Mesothelial cell of epicardium (in vitro differentiated cells): Measurements from ENCODE around the gene ARPC1A. TPM values are rescaled to one million over a fixed set of nuclear protein-coding genes. Genes with fewer than 3 reads are reported as not detected.

ENCODE experiments used
- DNase-seq, 2 experiments: peaks; one replicate each; pipeline ENCODE4 v3.0.0; 2021; ENCODE audit warnings: low spot score in 2 of 2; ENCODE audit not compliant: unreplicated experiment in 2 of 2
- H3K27ac Mint-ChIP-seq: 2 replicates; pipeline ENCODE4 v1.8.0; 2021; ENCODE audit warnings: mixed read lengths
- H3K27me3 Mint-ChIP-seq: 2 replicates; pipeline ENCODE4 v1.8.0; 2021; ENCODE audit warnings: low read depth, mixed read lengths
- H3K36me3 Mint-ChIP-seq: 2 replicates; pipeline ENCODE4 v1.8.0; 2021; ENCODE audit warnings: mixed read lengths
- H3K4me1 Mint-ChIP-seq: 2 replicates; pipeline ENCODE4 v1.8.0; 2021; ENCODE audit warnings: mixed read lengths
- H3K4me3 Mint-ChIP-seq: 2 replicates; pipeline ENCODE4 v1.8.0; 2021; ENCODE audit warnings: mild to moderate bottlenecking, moderate library complexity, mixed read lengths
- H3K9me3 Mint-ChIP-seq: 2 replicates; pipeline ENCODE4 v1.8.0; 2021; ENCODE audit warnings: mixed read lengths
- total RNA-seq: library from RNA; stranded (reverse); gene quantifications from 3 replicates; pipeline ENCODE4 v1.2.1, GENCODE V29; 2021
- TF ChIP-seq, protein P1 (sequence below): fragments of 200-600 bp; sonication (generic); IDR thresholded peaks from one replicate; pipeline ENCODE4 v1.5.0; 2021; ENCODE audit warnings: antibody characterized with exemption; ENCODE audit not compliant: unreplicated experiment

The ARPC1A gene
- total RNA-seq, 1 donor from 2014 or later, result 99.3 TPM

DNA sequence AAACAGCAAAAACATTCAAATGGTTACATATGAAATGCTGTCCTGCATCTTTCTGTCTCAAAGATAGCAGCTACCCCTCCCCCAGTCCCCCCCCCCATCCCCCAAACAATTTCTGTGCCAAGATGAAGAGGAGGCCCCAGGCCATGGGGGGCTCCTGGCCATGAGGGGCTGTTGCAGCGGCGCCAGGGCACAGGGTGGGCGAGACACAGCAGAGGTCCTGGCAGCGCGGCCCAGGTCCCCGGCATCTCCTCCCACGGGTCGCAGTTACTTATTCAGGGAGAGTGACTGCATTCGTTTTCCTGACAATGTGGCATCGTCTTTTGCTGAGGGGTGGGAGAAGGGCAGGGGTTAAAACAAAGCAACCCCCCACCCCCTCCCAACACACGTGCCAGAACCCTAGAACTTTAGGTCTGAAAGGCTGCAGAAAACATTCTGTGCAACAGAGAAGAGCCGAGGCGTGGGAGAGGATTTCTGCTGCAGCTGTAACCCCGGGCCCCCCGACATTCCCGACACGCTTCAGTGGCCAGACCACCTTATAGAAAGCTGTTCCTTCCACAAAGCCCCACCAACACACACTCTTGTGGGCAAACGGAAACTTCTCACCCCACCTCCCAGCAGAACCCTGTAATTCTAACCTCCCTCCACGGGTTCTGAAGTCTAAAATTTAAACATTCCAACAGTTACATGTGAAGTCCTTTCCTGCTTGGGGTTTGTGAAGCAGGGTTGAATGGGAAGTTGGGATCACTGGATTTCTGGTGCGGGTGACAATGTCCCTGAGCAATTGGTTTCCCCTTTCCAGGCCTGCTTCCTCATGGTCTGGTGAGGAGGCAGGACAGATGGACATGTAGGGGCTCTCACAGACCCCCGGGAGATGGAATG, 71.0 kb downstream of the ARPC1A start:
- peak overlapping the region; percentile 30 for H3K27ac Mint-ChIP-seq
- no peaks in the 10 kb centered on the region for H3K9me3 Mint-ChIP-seq
- DNase-seq, result no peak
- TF ChIP-seq, protein P1, sequence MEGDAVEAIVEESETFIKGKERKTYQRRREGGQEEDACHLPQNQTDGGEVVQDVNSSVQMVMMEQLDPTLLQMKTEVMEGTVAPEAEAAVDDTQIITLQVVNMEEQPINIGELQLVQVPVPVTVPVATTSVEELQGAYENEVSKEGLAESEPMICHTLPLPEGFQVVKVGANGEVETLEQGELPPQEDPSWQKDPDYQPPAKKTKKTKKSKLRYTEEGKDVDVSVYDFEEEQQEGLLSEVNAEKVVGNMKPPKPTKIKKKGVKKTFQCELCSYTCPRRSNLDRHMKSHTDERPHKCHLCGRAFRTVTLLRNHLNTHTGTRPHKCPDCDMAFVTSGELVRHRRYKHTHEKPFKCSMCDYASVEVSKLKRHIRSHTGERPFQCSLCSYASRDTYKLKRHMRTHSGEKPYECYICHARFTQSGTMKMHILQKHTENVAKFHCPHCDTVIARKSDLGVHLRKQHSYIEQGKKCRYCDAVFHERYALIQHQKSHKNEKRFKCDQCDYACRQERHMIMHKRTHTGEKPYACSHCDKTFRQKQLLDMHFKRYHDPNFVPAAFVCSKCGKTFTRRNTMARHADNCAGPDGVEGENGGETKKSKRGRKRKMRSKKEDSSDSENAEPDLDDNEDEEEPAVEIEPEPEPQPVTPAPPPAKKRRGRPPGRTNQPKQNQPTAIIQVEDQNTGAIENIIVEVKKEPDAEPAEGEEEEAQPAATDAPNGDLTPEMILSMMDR, result no peak
- no peaks in the 10 kb centered on the region for H3K27me3 Mint-ChIP-seq
- peaks cover 14% of the 10 kb centered on the region for H3K4me1 Mint-ChIP-seq
- H3K4me3 Mint-ChIP-seq, result no peak overlapping the region
- peaks cover 21% of the 10 kb centered on the region for H3K36me3 Mint-ChIP-seq

DNA sequence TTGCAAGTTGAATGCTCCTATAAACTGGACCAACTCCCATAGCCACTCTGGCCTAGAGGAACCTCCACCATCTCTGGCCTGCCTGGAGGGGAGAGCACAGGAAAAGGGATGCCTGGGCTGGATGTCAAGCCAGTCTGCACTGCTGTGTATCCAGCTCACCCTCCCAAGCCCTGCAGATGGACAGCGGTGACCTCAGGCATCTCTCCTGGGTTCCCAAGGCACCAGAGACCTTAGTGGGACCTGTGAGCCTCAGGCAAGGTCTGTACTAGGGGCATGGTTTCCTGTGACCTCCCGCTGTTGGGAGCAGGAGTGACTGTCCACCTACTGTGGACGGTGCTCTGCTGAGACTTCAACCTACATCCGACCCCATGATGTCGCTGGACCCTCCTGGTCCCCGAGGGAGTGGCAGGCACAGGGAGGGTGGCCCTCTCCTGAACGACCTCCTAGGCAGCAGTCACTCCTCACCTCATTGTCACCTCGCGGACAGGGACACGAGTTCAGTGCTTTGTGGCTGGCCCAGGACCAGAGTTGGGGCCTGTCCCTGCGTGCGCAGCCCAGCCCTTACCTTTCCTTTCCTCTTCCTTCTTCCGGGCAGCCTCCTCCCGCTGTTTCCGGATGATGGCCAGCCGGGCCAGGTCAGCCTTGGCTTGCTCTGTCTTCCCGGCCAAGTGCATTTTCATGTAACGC, 71.7 kb downstream of the ARPC1A start:
- H3K4me3 Mint-ChIP-seq, result no peak overlapping the region
- peaks cover 14% of the 10 kb centered on the region for H3K4me1 Mint-ChIP-seq
- no peak for DNase-seq
- TF ChIP-seq, protein P1, result no peak
- peaks cover 21% of the 10 kb centered on the region for H3K36me3 Mint-ChIP-seq
- peak overlapping the region; percentile 30 for H3K27ac Mint-ChIP-seq
- no peaks in the 10 kb centered on the region for H3K9me3 Mint-ChIP-seq
- H3K27me3 Mint-ChIP-seq, result no peaks in the 10 kb centered on the region

DNA sequence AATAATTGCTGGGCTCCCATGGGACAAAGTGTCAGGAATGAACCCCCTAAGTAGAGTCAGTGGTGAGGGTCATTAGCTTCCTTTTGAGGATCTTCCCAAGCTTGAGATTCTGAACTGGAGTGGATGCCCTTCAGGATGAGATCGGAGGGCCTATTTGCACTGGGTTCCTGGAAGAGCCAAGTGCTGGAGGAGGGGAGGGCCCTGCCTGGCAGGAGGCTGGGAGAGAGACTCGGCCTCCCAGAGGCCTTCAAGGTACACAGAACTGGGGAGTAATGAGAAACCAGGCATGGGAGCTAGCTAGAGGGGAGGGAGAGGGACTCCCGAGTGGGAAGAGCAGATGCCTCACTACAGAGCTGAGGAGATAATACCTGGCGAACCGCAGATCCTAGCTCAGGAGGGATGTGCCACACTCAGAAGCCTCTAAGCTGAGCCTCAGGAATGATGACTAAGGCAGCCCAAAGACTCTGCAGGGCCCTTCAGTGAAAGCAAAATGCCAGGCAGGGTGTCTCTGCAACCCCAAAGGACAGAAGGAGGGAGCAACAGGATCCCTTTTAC, 73.3 kb downstream of the ARPC1A start:
- Mint-ChIP-seq H3K27ac (no peak overlapping the region), H3K27me3 (no peaks in the 10 kb centered on the region), H3K4me1 (peaks cover 1% of the 10 kb centered on the region), H3K36me3 (peaks cover 31% of the 10 kb centered on the region), H3K4me3 (no peak overlapping the region), H3K9me3 (no peaks in the 10 kb centered on the region)
- TF ChIP-seq, protein P1, result no peak
- DNase-seq, result no peak

DNA sequence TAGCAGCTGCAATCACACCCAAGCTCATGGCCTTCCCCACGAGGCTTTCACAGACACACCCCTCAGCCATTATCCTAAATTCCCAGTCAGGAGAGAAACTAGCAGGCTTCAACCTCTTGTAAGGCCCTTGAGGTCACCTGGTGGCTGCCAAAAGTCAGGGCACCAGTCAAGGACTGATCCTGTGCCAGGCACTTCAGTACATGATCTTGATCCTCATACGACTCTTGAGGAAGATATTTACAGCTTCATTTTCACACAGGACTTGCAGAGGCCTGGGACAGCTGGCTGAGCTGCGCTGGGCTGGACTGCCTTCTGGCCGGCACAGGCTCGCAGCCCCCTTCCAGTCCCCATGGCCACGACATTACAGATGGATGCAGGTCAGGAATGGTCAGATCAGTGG, 73.9 kb downstream of the ARPC1A start:
- Mint-ChIP-seq H3K27me3 (no peaks in the 10 kb centered on the region), H3K27ac (no peak overlapping the region)

DNA sequence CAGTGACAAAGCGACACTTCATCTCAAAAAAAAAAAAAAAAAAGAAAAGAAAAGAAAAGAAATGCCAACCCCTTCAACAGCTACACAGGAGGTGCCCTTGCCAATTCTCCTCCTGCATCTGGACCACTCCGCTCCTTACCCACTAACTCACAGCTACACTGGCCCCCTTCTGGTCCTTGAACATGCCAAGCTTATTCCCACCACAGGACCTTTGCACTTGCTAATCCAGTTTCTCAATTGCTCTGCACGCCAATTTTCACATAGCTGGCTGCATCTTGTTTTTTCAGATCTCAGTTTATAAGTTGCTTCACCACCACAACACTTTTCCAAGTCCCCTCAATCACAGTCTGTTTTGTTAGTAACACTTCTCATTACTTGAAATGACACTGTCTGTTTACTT, 77.2 kb downstream of the ARPC1A start:
- peaks cover 10% of the 10 kb centered on the region for H3K4me1 Mint-ChIP-seq
- H3K36me3 Mint-ChIP-seq, result peaks cover 29% of the 10 kb centered on the region
- TF ChIP-seq, protein P1, result no peak
- H3K9me3 Mint-ChIP-seq, result no peaks in the 10 kb centered on the region
- no peak overlapping the region for H3K4me3 Mint-ChIP-seq
- no peaks in the 10 kb centered on the region for H3K27me3 Mint-ChIP-seq
- H3K27ac Mint-ChIP-seq, result no peak overlapping the region
- DNase-seq, result no peak

More for the DNA sequence above, 73.9 kb downstream of the ARPC1A start:
- Mint-ChIP-seq H3K9me3 (no peaks in the 10 kb centered on the region), H3K36me3 (peaks cover 35% of the 10 kb centered on the region), H3K4me3 (no peak overlapping the region), H3K4me1 (no peaks in the 10 kb centered on the region)
- TF ChIP-seq, protein P1, result no peak
- no peak for DNase-seq
